Nephron (organoid): ENCODE results near the gene GBX2.

Experiments
- H3K27ac Mint-ChIP-seq, 3 experiments: 2 replicates each; pipeline ENCODE4 v1.8.0; 2020; ENCODE audit warnings: mixed read lengths in 3 of 3, mild to moderate bottlenecking in 2 of 3, moderate library complexity in 1 of 3
- H3K27me3 Mint-ChIP-seq: 2 replicates; pipeline ENCODE4 v1.8.0; 2021; ENCODE audit warnings: low read depth, mild to moderate bottlenecking, moderate library complexity, mixed read lengths
- H3K36me3 Mint-ChIP-seq: 2 replicates; pipeline ENCODE4 v1.8.0; 2020; ENCODE audit warnings: low read depth, mixed read lengths
- H3K4me1 Mint-ChIP-seq: 2 replicates; pipeline ENCODE4 v1.8.0; 2020; ENCODE audit warnings: mixed read lengths
- H3K4me3 Mint-ChIP-seq, 3 experiments: 2 replicates each; pipeline ENCODE4 v1.8.0; 2020; ENCODE audit warnings: mild to moderate bottlenecking in 3 of 3, mixed read lengths in 3 of 3, moderate library complexity in 2 of 3
- H3K9me3 Mint-ChIP-seq: 2 replicates; pipeline ENCODE4 v1.8.0; 2020; ENCODE audit warnings: mixed read lengths
- CTCF ChIP-seq, 3 experiments: fragments of 200-600 bp; sonication (generic); IDR thresholded peaks; one replicate each; pipeline ENCODE4 v1.5.0; 2021; ENCODE audit warnings: antibody characterized with exemption in 3 of 3; ENCODE audit not compliant: unreplicated experiment in 3 of 3

The GBX2 gene

DNA sequence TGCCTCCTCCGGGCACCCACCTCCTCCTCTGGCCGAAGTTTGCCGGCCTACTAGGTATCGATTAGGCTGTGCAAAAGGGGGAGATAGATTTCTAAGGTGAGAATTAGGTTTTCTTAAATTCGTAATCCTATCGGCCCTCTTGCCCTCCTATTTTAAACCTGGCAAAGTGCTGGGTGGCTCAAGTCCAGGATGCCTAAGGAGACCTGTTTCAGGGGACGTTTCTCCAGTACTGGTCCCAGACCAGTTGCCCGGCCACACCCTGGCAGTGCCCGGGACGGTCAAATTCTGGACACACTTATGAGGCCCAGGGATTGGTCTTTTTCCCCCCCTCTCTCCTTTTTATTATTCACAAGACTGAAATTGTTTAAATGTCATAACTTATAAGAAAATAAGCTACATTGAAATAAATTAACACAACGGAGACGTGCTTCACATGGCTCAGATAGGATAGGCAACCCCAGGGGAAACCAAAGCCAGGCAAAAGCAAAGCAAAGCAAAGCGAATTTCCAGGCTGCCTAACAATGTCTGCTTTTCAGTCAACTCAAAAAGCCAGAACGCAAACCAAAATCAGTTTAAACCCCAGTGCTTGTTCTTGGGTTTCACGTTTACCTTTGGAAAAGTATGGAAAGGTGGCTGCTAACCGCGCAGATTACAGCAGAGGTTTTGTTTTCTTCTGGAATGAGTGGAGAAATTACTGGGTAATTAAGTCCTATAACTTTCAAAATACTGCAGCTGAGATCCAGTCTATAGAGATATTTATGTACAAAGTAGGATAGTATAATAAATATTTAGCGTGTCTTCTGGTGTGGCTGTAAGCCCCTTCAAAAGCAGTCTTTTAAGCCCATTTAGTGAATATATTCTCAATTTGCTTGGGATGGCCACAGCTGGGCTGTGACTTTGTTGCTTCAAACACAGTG lies 3.0 kb downstream of the GBX2 start:
- Mint-ChIP-seq H3K27ac (no peak overlapping the region), H3K9me3 (no peaks in the 10 kb centered on the region), H3K4me1 (peaks cover 37% of the 10 kb centered on the region), H3K27me3 (peaks cover 94% of the 10 kb centered on the region), H3K36me3 (no peaks in the 10 kb centered on the region), H3K4me3 (peak overlapping the region; percentile 80 to 86 (median 84))
- TF ChIP-seq CTCF (IDR thresholded peaks at IDR 0.05; ENCODE audit: unreplicated experiment in 3 of 3) = no peak

GRCh38 chr2:236164201-236164924 lies 3.8 kb downstream of the GBX2 start:
- Mint-ChIP-seq H3K27me3 (peaks cover 92% of the 10 kb centered on the region), H3K27ac (no peak overlapping the region)
- no peak for TF ChIP-seq CTCF (IDR thresholded peaks at IDR 0.05; ENCODE audit: unreplicated experiment in 3 of 3)

GRCh38 chr2:236163471-236164200 lies 4.5 kb downstream of the GBX2 start:
- TF ChIP-seq CTCF (IDR thresholded peaks at IDR 0.05; ENCODE audit: unreplicated experiment in 3 of 3) = no peak
- Mint-ChIP-seq H3K9me3 (no peaks in the 10 kb centered on the region), H3K27ac (no peak overlapping the region), H3K4me1 (peaks cover 25% of the 10 kb centered on the region), H3K27me3 (peaks cover 92% of the 10 kb centered on the region), H3K4me3 (peak overlapping the region in 2 of 3 experiments; percentile 38 to 80), H3K36me3 (no peaks in the 10 kb centered on the region)

More at GRCh38 chr2:236164201-236164924, 3.8 kb downstream of the GBX2 start:
- Mint-ChIP-seq H3K36me3 (no peaks in the 10 kb centered on the region), H3K4me1 (peaks cover 29% of the 10 kb centered on the region), H3K9me3 (no peaks in the 10 kb centered on the region), H3K4me3 (peak overlapping the region; percentile 80 to 86 (median 84))

GRCh38 chr2:236162882-236163470 lies 5.2 kb downstream of the GBX2 start:
- no peak for TF ChIP-seq CTCF (IDR thresholded peaks at IDR 0.05; ENCODE audit: unreplicated experiment in 3 of 3)
- Mint-ChIP-seq H3K36me3 (no peaks in the 10 kb centered on the region), H3K4me3 (peak overlapping the region; percentile 13 to 53 (median 27)), H3K27ac (no peak overlapping the region), H3K27me3 (peaks cover 94% of the 10 kb centered on the region), H3K9me3 (no peaks in the 10 kb centered on the region), H3K4me1 (peaks cover 25% of the 10 kb centered on the region)

GRCh38 chr2:236162031-236162845 lies 5.9 kb downstream of the GBX2 start:
- peaks cover 96% of the 10 kb centered on the region for H3K27me3 Mint-ChIP-seq
- H3K4me1 Mint-ChIP-seq = peaks cover 25% of the 10 kb centered on the region
- TF ChIP-seq CTCF (IDR thresholded peaks at IDR 0.05; ENCODE audit: unreplicated experiment in 3 of 3) = no peak
- H3K4me3 Mint-ChIP-seq = peak overlapping the region; percentile 32 to 60 (median 53)
- H3K36me3 Mint-ChIP-seq = no peaks in the 10 kb centered on the region
- H3K9me3 Mint-ChIP-seq = no peaks in the 10 kb centered on the region
- no peak overlapping the region for H3K27ac Mint-ChIP-seq
